Measurements from ENCODE around the gene PVALB.

The PVALB gene

DNA sequence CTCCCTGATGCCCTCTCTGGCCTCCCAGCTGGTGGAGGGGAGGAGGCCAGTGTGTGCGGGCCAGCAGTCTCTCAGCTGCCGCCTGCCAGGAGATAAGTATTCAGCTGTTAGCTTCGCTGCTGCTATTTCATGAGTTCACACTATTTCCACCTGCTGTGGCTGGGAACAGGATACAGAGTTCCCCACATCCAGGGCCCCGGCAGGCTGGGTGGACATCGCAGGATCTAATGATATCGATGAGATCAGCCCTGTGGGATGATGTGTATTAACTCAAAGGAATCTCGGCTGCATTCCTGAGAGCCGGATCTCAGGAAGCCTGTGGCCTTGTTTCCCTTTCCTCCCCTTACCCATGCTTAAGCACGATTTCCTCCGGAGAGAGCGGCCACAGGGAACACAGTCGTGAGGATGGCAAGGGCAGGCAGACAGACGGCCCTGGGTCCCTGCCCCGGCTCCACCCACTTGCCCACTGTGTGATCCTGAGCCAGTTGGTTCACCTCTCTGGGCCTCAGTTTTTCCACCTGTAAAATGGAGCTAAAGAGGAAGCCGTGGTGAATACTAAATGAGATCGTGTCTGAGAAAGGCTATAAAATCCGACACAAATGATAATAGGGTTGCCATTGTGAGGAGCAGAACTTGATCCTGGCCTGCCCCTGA lies 6.5 kb upstream of the PVALB start:
- H3K4me3 ChIP-seq (ENCODE audit: low read length): no peak overlapping the region
- peak; percentile 19 for DNase-seq (ENCODE audit: low read depth)
- TF ChIP-seq, protein P1, sequence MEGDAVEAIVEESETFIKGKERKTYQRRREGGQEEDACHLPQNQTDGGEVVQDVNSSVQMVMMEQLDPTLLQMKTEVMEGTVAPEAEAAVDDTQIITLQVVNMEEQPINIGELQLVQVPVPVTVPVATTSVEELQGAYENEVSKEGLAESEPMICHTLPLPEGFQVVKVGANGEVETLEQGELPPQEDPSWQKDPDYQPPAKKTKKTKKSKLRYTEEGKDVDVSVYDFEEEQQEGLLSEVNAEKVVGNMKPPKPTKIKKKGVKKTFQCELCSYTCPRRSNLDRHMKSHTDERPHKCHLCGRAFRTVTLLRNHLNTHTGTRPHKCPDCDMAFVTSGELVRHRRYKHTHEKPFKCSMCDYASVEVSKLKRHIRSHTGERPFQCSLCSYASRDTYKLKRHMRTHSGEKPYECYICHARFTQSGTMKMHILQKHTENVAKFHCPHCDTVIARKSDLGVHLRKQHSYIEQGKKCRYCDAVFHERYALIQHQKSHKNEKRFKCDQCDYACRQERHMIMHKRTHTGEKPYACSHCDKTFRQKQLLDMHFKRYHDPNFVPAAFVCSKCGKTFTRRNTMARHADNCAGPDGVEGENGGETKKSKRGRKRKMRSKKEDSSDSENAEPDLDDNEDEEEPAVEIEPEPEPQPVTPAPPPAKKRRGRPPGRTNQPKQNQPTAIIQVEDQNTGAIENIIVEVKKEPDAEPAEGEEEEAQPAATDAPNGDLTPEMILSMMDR (conservative IDR thresholded peaks at IDR 0.05; ENCODE audit: low read length): no peak

DNA sequence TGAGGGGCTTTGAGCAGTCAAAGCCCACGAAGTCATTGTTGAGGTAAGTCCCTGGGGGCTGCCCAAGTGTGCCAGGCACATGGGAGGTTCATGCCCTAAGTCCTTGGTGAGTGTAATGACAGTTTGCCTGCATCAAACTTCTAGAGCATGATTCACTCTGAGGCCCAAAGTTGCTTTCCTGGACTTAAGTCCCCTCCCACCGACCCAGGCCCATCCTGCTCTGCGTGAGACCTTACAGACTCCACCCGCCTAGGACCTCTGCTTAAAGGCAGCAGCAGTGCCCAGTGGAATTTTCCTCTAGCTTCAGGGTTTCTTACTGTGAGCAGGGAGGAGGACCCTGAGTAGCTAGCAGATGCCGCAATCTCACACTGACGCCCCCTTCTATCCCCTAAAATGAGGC lies 5.7 kb upstream of the PVALB start:
- TF ChIP-seq, protein P1 (conservative IDR thresholded peaks at IDR 0.05; ENCODE audit: low read length): no peak
- DNase-seq (ENCODE audit: low read depth): no peak
- H3K4me3 ChIP-seq (ENCODE audit: low read length): no peak overlapping the region

DNA sequence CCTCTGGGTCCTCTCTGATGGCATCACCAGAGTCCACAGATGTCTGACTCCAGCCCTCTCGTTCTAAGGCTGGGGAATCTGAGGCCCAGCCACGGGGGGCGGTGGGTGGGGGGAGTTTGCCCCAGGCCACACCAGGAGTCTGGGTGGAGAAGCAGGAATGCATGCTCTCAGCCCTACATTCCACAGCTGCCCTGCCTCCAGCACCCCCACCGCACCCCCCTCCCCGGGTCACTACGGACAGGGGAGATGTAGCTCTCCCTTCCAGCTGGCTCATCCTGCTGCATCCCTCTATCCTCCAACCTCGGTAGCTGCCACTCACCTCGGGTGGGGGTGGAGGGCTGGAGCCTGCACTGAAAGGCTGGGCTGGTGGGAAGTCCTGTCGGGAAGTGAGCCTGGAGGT lies 2.3 kb upstream of the PVALB start:
- DNase-seq (ENCODE audit: low read depth): no peak
- TF ChIP-seq, protein P1 (conservative IDR thresholded peaks at IDR 0.05; ENCODE audit: low read length): no peak
- no peak overlapping the region for H3K4me3 ChIP-seq (ENCODE audit: low read length)

DNA sequence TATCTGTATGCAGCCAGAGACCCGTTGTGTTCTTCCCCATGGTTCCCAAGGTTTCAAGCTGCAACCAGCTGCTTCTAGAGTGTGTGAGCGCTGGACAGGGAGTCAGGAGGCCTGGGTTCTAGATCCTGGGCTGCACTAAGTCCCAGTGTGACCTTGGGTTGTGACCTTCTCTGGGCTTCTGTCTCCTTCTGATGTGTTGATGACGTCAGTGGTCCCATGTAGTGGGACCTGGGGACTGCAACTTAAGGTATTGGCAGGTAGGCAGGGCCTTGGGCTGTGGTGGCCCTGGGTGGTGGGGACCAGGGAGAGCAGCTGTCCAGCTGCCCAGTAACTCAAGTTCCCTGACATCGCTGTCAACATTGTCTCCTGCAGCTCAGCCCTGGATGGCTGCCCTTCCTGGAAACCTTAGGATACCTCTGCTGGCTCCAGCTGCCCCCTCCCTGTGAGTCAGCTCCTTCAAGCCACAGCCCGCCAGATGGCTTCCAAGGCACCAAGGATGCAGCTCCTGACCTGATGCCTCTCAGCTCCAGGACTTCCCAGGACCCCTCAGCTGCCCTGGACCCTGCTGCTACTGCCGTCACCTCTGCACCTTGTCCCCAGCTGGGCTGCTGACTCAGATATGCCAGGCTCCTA lies 1.3 kb upstream of the PVALB start:
- H3K4me3 ChIP-seq (ENCODE audit: low read length): no peak overlapping the region

DNA sequence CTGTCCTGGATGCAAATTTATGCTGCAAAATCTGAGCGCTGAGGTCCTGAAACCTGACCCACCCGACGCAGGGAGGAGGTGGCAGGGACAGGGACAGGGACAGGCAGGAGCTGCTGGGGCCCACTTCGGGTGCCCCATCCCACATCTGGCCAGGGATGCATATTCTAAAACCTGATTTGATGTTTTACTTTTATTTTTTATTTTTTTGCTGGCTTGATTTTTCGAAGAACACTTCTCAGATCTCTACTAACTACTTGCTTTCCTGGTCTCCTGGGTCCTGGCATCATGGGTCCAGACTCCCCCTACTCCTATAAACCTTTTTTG lies 652 bp upstream of the PVALB start:
- DNase-seq (ENCODE audit: low read depth): no peak
- TF ChIP-seq, protein P1 (conservative IDR thresholded peaks at IDR 0.05; ENCODE audit: low read length): no peak
- no peak overlapping the region for H3K4me3 ChIP-seq (ENCODE audit: low read length)

More for the DNA sequence above, 1.3 kb upstream of the PVALB start:
- TF ChIP-seq, protein P1 (conservative IDR thresholded peaks at IDR 0.05; ENCODE audit: low read length): no peak
- DNase-seq (ENCODE audit: low read depth): no peak

DNA sequence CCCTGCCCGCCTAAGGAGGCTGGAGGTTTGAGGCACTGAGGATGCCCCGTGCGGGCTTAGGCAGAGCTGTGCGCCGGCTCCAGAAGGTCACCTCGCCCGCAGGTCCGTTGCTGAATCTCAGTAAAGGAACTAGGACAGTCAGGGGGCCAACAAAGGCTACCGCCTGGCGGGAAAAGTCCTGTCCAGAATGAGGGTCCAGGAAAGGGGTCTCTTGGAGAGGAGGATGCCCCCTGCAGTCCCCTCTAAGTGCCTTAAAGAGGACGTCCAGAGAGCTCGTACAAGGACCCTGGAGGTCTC lies 548 bp downstream of the PVALB start:
- H3K4me3 ChIP-seq (ENCODE audit: low read length): no peak overlapping the region
- TF ChIP-seq, protein P1 (conservative IDR thresholded peaks at IDR 0.05; ENCODE audit: low read length): no peak
- no peak for DNase-seq (ENCODE audit: low read depth)

DNA sequence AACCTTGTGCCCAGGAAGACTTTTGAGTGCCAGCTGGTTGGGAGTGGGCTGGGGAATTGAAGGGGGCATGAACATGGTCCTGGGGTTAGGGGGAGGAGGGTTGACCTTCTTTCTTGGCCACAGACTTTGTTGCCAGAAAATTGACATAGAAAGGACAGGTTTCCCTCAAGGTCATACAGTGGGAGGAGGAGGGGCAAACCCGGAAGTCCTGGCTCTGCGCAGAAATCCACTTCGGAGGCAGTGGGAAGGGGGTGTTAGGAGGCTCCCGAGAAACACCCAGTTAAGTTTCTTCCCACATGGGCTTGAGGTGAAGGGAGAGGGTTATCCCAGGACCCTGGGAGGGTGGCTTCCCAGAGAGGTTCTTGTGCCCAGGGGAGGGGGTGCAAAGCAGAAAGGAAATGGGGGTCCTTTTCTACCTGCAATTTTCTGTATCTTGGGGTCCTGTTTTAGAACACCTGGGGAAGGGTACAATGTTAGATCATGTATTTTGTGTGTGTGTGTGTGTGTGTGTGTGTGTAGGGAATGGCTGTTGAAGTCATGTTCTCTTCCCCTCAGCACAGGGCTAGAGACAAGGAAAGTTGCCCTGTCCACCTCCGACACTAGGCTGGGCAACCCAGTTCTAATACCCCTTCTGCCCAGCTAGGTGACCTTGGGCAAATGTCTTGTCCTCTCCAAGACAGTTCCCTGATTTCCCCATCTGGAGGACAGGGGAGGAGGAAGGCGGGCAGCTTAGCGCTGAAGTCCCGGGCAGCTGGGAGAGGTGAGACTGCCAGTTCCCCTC lies 1.1 kb downstream of the PVALB start:
- TF ChIP-seq, protein P1 (conservative IDR thresholded peaks at IDR 0.05; ENCODE audit: low read length): no peak
- no peak for DNase-seq (ENCODE audit: low read depth)
- no peak overlapping the region for H3K4me3 ChIP-seq (ENCODE audit: low read length)
